ENCODE measurements around the gene CD28. TPM values are rescaled to one million over a fixed set of nuclear protein-coding genes. Genes with fewer than 3 reads are reported as not detected.

Gene CD28
- total RNA-seq, 2 donors from 2014 or later = 0.05 to 0.51 TPM

DNA sequence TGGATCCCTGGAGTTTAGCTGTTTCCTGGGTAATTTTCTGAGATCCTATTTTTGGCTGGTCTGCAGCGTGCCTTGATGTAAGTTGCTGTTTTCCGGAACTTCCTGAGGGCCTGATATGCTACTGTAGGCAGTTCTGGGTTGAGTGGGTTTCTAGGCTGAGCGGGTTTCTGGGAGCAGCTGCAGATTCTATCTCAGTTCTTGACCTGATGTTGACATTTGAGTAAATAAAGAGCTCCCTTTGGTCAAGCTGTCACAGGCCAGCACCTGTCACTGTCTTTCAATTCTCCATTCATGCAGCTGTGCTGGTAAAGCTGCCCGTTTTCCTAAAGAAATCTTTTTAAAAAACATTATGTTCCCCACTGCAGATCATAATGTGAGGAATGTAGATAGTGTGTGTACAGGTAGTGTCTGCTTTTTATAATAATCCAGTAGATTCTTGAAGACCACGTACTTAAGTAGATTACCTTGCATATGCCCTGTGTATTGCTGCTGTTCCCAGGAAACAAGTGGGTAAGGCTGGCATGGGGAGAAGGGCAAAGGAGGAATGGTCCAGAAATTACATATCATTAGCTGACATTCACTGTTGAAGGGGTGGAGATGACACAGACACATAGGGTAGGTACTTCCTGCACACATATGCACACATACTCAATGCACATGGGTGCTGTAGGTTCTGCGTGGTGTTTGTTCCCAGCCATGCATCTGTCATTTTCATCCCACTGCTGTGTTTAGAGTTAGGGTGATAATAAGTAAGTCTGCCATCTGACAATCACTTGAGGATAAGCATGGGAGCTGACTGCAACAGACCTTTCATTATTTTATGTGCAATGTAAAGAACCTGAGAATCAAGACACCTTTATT is 25.9 kb downstream of the CD28 start:
- no peaks in the 10 kb centered on the region for H3K9me3 ChIP-seq
- H3K27me3 ChIP-seq (replicated peaks; ENCODE audit: insufficient read depth) = no peaks in the 10 kb centered on the region
- TF ChIP-seq POLR2A (IDR thresholded peaks at IDR 0.05) (no peak), POLR2AphosphoS5 (IDR thresholded peaks at IDR 0.05) (no peak)
- TF ChIP-seq, protein P1, sequence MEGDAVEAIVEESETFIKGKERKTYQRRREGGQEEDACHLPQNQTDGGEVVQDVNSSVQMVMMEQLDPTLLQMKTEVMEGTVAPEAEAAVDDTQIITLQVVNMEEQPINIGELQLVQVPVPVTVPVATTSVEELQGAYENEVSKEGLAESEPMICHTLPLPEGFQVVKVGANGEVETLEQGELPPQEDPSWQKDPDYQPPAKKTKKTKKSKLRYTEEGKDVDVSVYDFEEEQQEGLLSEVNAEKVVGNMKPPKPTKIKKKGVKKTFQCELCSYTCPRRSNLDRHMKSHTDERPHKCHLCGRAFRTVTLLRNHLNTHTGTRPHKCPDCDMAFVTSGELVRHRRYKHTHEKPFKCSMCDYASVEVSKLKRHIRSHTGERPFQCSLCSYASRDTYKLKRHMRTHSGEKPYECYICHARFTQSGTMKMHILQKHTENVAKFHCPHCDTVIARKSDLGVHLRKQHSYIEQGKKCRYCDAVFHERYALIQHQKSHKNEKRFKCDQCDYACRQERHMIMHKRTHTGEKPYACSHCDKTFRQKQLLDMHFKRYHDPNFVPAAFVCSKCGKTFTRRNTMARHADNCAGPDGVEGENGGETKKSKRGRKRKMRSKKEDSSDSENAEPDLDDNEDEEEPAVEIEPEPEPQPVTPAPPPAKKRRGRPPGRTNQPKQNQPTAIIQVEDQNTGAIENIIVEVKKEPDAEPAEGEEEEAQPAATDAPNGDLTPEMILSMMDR (IDR thresholded peaks at IDR 0.05) = no peak
- no peak for DNase-seq (ENCODE audit: low spot score)
- H3K4me1 ChIP-seq (replicated peaks) = peaks cover 3% of the 10 kb centered on the region
- H3K4me3 ChIP-seq = no peak overlapping the region
- WGBS = 74% methylated on average over 6 of the region's 6 CpGs
- no peak overlapping the region for H3K27ac ChIP-seq
- no peaks in the 10 kb centered on the region for H3K36me3 ChIP-seq
- intact Hi-C loops (cut with DNase I) = no loop called here

DNA sequence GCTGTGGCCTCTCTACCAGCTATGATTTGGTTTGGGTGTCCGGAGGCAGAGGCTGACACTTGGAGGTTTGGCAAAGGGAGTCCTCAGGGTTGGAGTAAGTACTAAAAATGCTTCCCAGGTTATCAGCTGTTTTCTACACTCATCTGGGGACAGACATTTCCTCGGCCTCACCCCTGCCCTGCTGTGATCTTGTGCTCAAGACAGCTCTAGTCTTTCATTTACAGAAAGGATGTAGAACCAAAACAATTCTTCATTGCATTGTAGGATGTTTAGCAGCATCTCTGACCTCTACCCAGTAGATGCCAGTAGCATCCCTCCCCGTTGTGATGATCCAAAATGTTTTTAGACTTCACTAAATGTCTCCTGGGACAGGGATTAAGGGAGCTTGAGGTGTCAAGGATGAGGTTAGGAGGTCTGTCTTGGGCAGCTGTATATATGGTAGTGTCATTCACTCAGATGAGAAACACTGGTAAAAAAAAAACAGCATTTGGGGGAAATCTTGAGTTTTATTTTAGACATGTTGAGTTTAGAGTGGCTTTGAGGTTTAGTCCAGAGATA is 26.6 kb downstream of the CD28 start:
- Histone ChIP-seq H3K27me3 (replicated peaks; ENCODE audit: insufficient read depth) (no peaks in the 10 kb centered on the region), H3K4me1 (replicated peaks) (peaks cover 3% of the 10 kb centered on the region), H3K9me3 (no peaks in the 10 kb centered on the region), H3K36me3 (no peaks in the 10 kb centered on the region), H3K4me3 (no peak overlapping the region), H3K27ac (no peak overlapping the region)
- DNase-seq (ENCODE audit: low spot score) = no peak
- intact Hi-C loops (cut with DNase I) = no loop called here
- 92% methylated on average over 3 of the region's 3 CpGs for WGBS
- TF ChIP-seq POLR2A (IDR thresholded peaks at IDR 0.05) = no peak

DNA sequence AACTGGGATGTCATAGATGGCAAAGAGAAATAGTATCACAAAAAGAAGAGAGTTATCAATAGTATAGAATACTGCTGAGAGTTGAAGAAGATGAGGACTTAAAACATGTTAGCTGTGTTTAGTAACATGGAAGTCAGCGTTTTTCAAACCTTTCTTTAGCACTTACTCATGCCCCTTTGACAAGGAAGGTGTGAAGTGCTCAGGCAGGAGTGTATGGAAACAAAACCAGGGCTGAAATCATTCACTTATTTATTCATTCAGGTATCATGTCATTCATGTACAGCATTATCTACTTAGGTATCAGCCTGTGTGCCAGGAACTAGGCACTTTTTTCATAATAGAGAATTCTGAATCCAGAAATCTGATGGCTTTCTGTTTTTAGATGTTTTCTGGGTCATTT is 27.2 kb downstream of the CD28 start:
- no peaks in the 10 kb centered on the region for H3K27me3 ChIP-seq (replicated peaks; ENCODE audit: insufficient read depth)
- no peaks in the 10 kb centered on the region for H3K36me3 ChIP-seq
- TF ChIP-seq POLR2A (IDR thresholded peaks at IDR 0.05) (no peak), POLR2AphosphoS5 (IDR thresholded peaks at IDR 0.05) (no peak)
- TF ChIP-seq, protein P1 (IDR thresholded peaks at IDR 0.05) = no peak
- 80% methylated on average over 1 of the region's 1 CpG for WGBS
- DNase-seq (ENCODE audit: low spot score) = no peak
- H3K4me1 ChIP-seq (replicated peaks) = peaks cover 3% of the 10 kb centered on the region
- H3K9me3 ChIP-seq = no peaks in the 10 kb centered on the region
- intact Hi-C loops (cut with DNase I) = no loop called here
- H3K27ac ChIP-seq = no peak overlapping the region
- no peak overlapping the region for H3K4me3 ChIP-seq

DNA sequence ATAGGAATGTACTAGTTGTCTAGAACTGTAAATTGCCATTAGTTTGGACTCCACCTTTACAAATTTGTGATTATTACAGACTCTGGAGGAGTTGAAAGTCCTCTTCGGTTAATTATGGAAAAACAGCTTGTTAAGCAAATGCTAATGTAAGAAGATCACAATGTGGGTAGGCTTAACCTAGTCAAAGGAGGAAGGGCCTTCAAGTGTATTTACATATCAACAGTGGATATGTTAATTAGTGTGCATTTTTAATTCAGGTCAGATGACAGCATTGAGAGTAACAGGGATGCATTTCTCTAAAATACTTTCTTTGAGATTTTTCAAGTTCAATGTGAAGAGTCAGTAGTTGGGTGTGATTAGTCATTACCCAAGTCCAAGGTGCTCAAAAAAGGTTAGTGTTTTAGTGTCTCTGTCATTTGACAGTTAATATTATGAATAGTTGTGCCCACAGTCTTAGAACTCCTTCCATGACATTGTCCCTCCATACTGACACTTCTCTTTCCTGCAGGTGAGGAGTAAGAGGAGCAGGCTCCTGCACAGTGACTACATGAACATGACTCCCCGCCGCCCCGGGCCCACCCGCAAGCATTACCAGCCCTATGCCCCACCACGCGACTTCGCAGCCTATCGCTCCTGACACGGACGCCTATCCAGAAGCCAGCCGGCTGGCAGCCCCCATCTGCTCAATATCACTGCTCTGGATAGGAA is 28.0 kb downstream of the CD28 start:
- 97% methylated on average over 12 of the region's 12 CpGs for WGBS
- intact Hi-C loops (cut with DNase I) = no loop called here
- H3K27me3 ChIP-seq (replicated peaks; ENCODE audit: insufficient read depth) = no peaks in the 10 kb centered on the region
- TF ChIP-seq, protein P1 (IDR thresholded peaks at IDR 0.05) = no peak
- TF ChIP-seq POLR2AphosphoS5 (IDR thresholded peaks at IDR 0.05) (no peak), POLR2A (IDR thresholded peaks at IDR 0.05) (no peak)
- peaks cover 3% of the 10 kb centered on the region for H3K4me1 ChIP-seq (replicated peaks)
- H3K4me3 ChIP-seq = no peak overlapping the region
- H3K27ac ChIP-seq = no peak overlapping the region
- H3K9me3 ChIP-seq = no peaks in the 10 kb centered on the region
- H3K36me3 ChIP-seq = no peaks in the 10 kb centered on the region
- no peak for DNase-seq (ENCODE audit: low spot score)

DNA sequence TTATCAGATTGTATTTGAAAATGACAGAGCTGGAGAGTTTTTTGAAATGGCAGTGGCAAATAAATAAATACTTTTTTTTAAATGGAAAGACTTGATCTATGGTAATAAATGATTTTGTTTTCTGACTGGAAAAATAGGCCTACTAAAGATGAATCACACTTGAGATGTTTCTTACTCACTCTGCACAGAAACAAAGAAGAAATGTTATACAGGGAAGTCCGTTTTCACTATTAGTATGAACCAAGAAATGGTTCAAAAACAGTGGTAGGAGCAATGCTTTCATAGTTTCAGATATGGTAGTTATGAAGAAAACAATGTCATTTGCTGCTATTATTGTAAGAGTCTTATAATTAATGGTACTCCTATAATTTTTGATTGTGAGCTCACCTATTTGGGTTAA is 30.9 kb downstream of the CD28 start:
- WGBS = 100% methylated on average over 1 of the region's 1 CpG
- Histone ChIP-seq H3K36me3 (no peaks in the 10 kb centered on the region), H3K4me3 (no peak overlapping the region), H3K9me3 (no peaks in the 10 kb centered on the region), H3K27me3 (replicated peaks; ENCODE audit: insufficient read depth) (no peaks in the 10 kb centered on the region), H3K4me1 (replicated peaks) (peaks cover 3% of the 10 kb centered on the region), H3K27ac (no peak overlapping the region)
- TF ChIP-seq, protein P1 (IDR thresholded peaks at IDR 0.05) = no peak
- TF ChIP-seq POLR2A (IDR thresholded peaks at IDR 0.05) (no peak), POLR2AphosphoS5 (IDR thresholded peaks at IDR 0.05) (no peak)
- DNase-seq (ENCODE audit: low spot score) = no peak
- intact Hi-C loops (cut with DNase I) = no loop called here

All from prostate gland (tissue), 2 donors.